HG02870 (cell line): ENCODE results near the gene WRAP73.

Source experiments
- ATAC-seq: cut with Tn5 transposase; IDR thresholded peaks from one replicate; pipeline ENCODE4 v1.9.1; 2021; ENCODE audit warnings: mild to moderate bottlenecking, moderate library complexity; ENCODE audit not compliant: unreplicated experiment

Gene WRAP73

DNA sequence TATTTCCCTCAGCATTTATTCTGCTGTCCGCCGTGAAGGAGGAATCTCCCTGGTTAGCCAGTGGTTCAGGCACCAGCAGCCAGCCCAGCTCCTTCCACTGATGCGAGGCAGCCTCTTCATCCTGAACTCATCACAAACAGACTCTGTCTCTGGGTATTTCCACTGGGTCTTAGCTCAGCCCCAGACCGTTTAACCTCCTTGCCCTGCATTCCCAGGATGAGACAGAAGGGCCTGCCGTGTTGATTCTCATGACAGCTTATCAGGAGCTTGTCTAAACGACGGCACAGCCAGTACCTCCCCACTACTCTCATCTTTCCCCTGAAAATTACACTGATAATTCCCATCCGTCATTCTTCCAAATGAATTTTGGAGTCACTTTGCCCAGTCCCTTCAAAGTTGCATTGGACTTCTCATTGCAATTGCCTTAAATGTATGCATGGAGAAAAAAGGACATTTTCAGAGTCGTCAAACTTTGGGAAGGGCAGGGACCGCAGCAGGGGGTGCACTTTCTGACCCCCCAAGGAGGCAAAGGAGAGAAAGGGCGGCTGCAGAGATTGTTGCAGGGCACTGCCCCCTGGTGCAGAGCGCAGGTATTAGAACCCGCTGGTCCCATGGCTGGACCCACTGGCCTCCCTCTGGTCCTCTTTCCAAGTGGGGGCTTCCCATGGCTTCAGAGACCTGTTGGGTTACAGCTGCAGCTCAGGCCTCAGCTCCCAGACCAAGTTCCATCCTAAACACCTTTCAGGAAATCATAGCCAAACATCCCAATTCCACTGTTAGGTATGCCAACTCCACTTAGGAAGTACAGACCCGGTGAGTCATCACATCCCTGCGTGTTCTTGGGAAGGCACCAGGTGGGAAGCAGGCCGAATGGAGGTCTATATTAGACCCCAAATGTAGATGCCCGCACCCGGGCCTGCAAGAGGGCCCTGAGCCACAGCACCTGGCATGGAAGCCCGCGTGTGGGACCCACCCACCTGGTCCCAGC, 34.9 kb downstream of the WRAP73 start:
- ATAC-seq: no peak

DNA sequence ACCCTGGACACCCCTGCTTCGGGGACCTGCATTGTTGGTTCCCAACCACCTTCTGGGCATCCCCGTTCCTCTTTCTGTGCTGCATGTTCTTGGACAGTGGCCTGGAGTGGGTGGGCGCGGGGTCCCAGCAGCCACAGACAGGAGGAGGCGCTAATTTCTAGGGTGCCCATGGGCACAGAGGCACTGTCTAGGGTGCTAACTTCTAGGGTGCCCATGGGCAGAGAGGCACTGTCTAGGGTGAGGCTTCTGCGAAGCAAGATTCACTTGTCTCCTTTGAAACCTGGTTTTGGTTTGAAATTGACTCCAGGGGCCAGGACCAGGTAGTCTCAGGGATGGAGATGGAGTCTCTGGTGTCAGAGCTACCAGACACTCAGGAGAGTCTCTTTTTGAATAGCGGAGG, 37.8 kb downstream of the WRAP73 start:
- ATAC-seq: no peak

DNA sequence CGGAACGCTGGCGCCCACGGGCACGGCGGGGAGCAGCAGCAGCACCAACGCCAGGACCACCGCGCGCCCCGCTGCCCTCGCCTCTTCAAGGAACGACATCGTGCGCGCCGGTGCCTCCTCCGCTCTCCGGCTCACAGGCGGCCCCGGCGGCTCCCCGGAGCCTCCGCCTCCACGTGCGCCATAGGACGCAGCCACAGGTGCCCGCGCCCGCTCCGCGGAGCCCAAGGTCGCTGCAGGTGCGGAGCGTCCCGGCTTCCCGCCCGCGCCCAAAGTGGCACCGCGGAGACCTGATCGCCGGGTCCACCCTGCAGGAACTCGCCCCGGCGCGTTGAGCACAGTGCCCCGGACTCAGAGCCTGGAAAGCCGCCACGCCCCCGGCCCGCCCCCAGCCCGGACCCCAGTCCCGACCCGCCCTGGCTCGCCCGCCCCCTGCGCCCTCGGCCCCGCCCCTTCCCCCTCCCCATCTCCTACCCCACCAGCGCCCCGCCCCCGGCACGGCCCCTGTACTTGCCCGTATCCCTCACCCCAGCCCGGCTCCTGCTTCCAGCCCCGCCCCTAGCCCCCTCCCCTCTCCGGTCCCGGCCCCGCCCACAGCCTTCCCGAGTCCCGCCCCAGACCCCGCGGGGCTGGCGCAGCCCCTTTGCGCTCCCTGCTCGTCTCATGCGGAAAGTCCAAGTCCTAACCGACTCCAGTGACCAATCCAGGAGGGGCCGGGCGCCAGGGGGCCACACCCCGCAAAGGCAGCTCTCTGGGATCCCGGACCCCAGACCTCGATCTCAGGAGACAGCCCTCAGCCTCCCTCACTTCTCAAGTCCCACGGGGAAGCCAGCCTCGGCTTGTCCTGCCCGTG, 38.5 kb downstream of the WRAP73 start, which contains the start of gene MEGF6:
Gene MEGF6, minus strand, starts transcription at position 339 of the 850 bp plus-strand sequence. Its CDS starts 240 bp downstream, at position 99.
- no peak for ATAC-seq

DNA sequence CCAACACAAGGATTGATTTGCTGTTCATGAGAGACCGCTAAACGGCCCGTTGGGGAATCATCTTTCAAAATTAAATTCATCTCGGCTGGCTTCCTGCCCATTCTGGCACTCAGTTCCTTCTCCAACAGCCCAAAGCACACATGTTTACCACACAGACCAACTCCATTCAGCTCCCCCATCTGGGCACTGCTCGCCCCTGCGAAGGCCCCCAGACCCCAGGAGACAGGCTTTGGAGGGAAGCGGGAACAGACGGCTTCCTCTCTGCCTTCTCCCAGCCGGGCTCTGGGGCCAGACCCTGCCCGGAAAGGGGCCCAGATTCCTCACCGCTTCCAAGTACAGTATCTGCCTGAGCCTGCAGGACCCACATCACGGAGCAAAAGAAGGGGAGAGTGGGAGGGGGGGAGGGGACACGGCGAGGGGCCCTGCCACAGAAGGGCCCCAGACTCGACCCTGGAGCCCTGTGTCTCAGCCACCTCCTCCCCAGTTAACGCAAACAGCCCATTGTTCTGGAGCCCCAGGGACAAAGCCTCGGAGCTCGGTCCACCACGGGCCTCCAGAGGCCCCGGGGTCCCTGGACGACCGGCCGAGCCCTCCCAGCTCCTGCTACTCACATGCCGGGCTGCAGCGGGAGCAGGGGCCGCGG, 39.3 kb downstream of the WRAP73 start:
- ATAC-seq: no peak

DNA sequence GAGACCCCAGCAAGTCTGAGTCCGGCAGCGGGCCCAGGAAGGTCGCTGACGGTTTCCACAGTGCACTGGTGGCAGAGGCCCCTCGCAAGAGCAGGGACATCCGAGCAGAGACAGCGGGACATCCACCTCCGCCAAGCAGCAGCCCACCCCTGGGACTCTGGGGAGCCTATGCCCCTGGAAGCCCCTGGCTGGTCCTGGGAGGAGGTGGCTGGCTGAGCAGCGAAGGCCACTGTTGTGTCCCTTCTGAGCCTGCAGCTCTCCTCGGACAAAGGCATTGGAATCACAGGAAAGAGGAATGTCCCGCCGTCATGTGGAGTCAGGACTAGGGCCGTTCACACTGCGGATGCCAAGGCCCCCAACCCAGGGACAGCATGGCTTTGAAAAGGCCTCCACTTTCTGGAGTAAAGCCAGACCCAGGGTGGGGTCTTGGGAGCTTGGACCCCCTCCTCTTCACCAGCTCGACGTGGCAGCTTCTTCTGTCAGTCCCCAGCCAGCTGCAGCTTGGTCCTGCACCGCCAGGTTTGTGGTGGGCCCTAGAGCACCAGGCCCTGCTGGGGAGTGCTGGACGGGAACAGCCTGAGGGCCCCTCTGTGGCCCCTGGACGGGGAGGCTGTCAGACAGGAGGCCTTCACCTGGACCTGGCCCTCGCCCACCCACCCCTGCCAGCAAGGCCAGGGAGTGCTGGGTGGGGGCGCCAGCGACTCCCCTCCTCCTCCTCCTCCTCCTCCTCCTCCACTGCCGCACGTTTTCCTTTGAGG, 40.0 kb downstream of the WRAP73 start:
- no peak for ATAC-seq

DNA sequence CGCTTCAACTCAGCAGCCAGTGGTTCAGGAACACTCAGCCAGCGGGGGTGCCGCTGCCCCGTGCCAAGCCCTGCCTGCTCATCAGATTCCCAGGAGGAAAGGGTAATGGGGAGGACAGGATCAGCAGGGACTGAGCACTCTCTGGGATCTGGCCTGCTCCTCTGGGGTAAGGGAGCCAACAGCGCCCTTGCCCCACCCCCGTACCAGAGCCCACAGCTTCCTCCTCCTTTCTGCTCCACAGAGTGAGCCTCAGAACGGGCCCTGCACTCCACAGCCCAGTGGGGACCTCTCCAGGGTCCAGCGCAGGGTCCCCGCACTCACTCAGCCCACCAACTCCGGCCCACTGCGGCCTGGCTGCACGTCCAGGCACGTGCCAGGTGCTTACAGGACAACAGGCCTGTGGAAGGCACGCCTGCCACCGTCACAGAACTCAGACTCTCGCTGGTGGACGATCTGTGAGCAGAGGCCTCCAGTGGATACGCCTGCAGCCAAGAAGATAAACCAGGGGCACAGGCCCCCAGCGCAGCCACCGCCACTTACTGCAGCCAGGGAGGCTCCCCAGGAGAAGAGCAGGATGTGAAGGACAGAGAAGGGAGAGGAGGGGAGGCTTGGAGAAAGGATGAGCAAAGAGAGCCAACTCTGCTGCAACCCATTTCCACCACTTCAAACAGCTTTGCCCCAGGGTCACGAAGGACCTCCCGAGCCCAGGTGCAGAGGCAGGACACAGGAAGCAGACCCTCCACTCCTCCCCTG, 40.7 kb downstream of the WRAP73 start:
- no peak for ATAC-seq

DNA sequence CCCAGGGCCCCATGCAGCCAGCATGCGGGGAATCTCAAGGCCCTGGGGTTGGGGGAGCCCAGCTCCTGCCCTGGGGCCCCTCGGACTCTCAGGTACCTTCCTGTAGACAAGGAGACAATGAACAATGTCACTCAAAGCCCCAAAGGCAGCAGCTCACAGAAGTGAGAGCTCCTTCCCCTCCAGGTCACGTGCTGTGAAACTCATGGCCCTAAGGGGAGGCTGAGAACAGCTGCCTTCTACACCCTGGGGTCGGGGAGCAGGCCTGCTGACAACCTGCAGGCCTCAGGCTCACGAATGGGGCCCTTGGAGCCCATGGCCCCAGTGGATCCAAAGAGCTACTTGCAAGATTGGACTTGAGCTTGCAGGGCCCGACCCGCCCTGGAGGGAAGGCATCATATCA, 41.7 kb downstream of the WRAP73 start:
- ATAC-seq: no peak

DNA sequence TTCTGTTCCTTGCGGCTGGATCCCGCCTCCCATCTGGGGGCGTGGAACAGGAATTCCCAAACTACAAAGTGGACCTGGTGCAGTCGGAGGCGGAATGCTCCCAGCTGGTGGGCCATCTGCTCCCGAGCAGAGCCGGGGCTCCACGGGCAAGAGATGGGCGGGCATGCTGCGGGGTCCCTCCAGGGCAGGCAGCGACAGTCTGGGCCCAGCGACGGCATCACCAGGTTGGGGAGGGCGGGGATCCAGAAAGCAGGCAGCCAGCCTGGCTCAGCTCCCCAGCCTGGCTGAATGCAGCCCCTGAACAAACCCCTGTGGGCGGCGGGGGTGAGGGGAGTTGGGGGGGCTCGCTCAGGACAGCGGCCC, 42.2 kb downstream of the WRAP73 start:
- ATAC-seq: no peak

DNA sequence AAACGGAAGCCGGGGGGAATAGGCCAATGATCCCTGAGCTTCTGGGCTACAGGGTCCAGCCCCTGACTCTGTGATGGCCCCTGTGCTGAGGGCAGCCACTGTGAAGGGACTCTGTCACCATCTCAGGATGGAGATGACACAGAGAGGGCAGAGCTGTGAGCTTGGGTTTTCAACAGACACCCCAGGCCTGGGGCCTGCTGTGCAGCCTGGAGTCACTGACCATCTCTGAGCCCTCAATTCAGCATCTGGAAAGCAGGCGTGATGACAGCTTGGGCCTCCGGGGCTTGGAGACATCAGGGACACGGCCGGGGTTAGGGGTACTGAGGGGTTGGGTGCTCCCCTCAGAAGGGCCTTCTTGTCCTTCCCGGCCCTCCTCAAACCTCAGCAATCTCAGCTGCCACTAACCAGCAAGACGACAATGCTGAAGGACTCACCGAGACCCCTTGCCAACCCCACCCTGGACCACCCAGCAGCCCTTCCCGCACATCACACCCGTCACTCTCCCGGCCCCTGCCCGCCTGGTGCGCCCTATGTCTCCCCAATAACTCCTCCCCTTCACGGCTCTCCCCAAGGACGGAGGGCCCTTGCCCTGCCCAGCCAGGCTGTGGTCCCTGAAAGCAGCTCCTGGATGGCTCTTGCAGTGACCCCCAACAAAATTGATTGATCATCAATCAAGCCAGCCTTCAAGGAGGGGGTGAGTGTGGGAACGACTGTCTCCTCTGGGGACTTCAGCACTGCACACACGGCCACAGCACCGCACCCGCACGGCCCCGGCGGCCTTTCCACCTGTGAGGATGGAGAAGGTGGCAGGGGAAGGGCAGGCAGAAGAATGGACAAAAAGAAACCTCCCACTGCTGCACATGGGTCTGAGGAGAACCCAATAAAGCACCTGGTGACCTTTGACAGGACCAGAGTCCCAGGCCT, 42.9 kb downstream of the WRAP73 start:
- no peak for ATAC-seq

DNA sequence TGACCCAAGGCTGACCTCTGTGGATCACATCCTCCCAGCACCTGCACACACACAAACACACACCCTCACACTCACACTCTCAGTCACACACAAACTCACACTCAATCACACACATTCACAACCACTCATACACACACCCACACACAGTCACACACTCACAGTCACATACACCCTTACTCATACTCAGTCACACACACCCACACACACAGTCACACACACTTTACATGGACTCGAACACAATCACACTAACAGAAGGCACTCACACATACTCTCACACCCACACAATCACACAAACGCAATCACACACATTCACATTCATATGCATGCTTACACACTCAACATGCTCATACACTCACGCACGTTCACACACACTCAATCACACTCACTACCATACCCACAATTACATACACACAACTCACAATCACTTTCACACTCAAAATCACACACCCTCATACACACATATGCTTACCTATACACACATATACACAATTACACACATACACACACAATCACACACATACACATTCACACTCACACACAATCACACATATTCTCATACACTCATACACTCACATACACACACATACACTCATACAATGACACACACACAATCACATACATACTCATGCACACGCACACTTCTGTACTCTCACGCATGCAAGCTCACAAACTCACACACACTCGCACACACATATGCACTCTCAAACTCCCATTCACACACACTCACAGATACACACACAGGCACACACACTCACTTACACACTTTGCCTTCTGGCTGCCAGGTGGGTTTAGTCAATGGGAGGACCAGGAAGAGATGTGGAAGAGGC, 44.7 kb downstream of the WRAP73 start:
- ATAC-seq: no peak

DNA sequence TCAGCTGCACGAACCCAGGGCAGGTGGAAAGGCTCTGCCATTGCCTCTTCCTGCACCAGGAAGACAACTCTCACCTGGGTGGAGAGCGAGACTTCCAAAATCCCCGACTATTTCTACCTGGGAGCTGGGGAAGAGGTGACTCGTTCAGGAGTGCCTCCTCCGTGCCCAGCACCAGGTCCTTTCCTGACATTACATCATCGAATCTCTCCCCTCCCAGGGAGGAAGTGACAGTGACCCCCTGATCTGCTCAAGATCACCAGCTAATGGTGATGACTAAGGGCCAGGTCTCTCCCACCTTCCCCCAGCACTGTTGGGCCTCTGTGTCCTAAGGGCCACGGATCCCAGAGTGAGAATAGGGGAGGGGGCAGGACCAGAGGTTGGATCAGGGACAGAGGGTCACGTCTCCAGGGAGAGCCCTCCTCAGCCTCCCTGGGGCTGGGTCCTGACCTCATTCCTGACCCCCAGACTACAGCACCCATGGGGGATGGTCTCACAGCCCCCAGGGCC, 45.4 kb downstream of the WRAP73 start:
- ATAC-seq: no peak

DNA sequence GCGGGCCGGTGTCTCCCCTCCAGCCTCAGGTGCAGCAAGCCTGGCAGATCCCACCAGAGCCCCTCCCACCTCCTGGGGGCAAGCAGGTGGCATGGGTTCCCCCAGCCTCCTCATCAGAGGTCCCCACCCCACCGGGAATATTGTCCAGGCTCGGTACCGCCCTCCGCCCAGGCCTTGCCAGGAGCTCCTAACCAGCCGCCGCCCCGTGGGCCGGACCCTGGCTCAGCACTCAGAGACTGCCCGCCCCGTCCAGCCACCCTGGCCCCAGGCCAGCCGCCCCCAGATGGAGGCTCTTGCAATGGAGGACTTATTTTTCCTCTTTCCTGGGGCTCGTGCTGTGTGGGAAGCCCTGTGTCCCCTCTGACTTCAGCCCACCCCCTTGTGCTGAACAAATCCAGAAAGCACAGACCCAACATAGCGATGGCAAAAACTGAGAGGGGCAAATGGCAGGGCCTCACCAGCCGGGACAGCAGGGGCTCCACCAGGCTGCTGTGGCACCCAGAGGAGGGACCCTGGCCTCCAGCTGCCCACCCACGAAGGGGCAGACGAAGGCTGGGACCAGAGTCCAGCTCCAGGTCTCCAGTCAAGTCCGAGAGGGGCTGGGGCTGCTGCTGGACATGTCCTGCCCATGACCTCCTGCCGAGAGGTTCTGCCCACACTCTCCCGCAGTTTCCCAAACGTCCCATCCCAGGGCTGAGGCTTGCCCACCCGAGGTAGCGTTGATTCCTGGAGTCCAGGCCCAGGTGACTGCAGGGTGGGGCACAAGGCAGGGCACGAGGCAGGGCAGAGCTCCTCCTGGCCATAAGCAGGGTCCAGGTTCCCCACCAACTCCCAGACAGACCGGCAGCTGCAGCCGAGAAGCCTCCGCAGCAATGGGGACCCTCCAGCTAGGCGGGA, 46.1 kb downstream of the WRAP73 start:
- no peak for ATAC-seq

DNA sequence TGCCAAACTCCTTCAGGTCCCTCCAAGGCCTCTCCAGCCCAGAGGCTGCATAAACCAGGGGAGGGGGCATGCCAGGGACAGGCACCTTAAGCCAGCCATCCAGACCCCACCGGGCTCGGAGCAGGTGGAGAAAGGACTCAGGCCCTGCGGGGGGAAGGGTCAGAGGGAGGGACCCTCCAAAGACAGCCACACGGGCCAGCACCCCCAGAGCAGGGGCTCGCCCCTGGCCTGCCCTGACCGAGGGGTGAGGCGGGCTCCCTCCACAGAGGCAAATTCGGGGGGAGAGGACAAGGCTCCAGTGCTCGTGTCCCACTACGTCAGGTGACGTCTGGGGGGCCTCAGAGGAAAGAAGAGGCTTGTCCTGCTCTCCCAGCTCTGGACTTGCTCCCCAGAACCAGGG, 46.7 kb downstream of the WRAP73 start:
- ATAC-seq: no peak

DNA sequence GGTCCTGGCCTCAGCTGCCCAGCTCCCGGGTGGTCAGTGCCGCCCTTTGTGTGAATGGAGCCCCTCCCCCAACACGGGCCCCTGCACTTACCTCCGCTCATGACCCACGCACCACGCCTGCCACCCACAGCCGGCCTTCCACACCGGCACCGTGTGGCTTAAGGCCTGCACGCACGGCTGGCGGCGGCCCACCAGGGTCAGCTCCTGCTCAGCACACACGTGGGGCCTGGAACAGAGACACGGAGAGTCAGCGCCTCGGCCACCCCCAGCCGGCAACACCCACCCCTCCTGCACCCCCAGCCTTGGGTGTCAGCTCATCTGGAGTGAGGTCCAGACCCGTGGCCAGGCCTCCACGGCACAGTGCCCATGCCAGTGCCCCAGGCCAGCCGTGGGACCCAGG, 47.5 kb downstream of the WRAP73 start:
- ATAC-seq: no peak

DNA sequence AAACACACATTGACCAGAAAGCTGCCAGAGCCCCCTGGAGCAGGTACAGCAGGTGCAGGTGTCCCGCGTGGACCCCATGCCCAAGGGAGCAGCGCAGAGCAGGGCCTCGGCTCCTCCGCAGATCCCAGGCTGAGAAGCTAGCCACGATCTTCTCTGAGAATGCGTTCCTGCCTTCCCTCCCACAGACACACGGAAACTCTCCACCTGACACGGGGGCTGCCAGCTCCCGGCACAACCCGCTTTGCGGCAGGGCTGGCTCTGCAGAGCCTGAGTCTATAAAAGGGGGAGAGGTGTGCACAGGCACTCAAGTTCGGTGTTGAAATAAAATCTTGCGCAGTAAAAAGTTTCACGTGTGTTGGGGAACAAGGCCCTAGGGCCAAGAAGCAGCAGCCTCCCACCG, 48.2 kb downstream of the WRAP73 start:
- no peak for ATAC-seq

DNA sequence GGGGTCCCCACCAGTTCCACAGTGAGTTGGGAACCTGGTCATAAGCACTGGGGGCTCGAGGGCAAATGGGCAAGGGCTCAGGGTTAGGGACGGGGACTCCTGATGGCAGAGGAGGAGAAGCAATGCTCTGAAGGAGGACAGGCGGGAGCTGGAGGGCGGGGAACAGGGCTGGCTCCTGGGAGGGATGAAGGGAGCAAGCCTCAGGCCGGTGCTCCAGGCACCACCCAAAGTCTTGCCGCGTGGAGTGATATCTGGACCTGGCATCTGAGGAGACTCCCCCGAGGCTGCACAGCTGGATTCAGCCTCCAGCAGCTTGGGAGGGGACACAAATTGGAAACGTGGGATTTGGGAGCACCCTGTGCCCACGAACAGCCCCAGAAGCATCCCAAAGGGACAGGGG, 49.5 kb downstream of the WRAP73 start:
- ATAC-seq: no peak

DNA sequence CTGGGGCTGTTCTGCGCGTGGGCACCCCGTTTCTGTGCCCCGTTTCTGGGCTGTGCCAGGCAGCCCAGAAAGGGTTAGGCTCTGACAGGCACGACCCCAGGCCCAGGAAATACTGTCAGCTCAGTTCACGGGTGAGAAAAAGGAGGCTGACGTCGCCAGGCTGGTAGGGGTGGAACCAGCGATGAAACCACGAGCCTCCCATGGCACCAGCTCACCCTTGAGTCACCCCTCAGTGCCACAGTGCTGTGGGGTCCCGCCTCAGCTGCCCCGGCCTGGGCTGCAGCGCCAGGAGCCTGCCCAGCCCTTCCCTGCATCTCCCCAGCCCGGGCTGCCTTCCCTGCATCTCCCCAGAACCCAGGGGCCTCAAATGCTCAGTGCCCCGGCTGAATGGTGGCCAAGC, 50.1 kb downstream of the WRAP73 start:
- no peak for ATAC-seq
